ENCODE measurements around the gene TMEM145. TPM values are rescaled to one million over a fixed set of nuclear protein-coding genes. Genes with fewer than 3 reads are reported as not detected.

The TMEM145 gene
- total RNA-seq, 1 donor from 2014 or later = not detected

- DNase-seq (ENCODE audit: low read depth, low spot score) = no peak
Observed at GRCh38 chr19:42277821-42278451, 35.2 kb upstream of the TMEM145 start.

GRCh38 chr19:42278452-42279154, 34.5 kb upstream of the TMEM145 start:
- no peak for DNase-seq (ENCODE audit: low read depth, low spot score)

- no peak for DNase-seq (ENCODE audit: low read depth, low spot score)
Observed at GRCh38 chr19:42279155-42279901, 33.8 kb upstream of the TMEM145 start.

- no peak for DNase-seq (ENCODE audit: low read depth, low spot score)
Observed at GRCh38 chr19:42279902-42280814, 33.0 kb upstream of the TMEM145 start.

GRCh38 chr19:42280815-42281145, 32.3 kb upstream of the TMEM145 start:
- no peak for DNase-seq (ENCODE audit: low read depth, low spot score)

- no peak for DNase-seq (ENCODE audit: low read depth, low spot score)
Observed at GRCh38 chr19:42281146-42281826, 31.8 kb upstream of the TMEM145 start.

- no peak for DNase-seq (ENCODE audit: low read depth, low spot score)
Observed at GRCh38 chr19:42281827-42282762, 31.0 kb upstream of the TMEM145 start.

- no peak for DNase-seq (ENCODE audit: low read depth, low spot score)
Observed at GRCh38 chr19:42282819-42283187, 30.3 kb upstream of the TMEM145 start.

GRCh38 chr19:42283188-42284065, 29.7 kb upstream of the TMEM145 start:
- peak; percentile 69 for DNase-seq (ENCODE audit: low read depth, low spot score)

- DNase-seq (ENCODE audit: low read depth, low spot score) = no peak
Observed at GRCh38 chr19:42284066-42284501, 29.0 kb upstream of the TMEM145 start.

- no peak for DNase-seq (ENCODE audit: low read depth, low spot score)
Observed at GRCh38 chr19:42284591-42285341, 28.3 kb upstream of the TMEM145 start.

GRCh38 chr19:42285541-42285941, 27.6 kb upstream of the TMEM145 start:
- DNase-seq (ENCODE audit: low read depth, low spot score) = no peak

- no peak for DNase-seq (ENCODE audit: low read depth, low spot score)
Observed at GRCh38 chr19:42285988-42286348, 27.1 kb upstream of the TMEM145 start.

- no peak for DNase-seq (ENCODE audit: low read depth, low spot score)
Observed at GRCh38 chr19:42286349-42287016, 26.6 kb upstream of the TMEM145 start.

- DNase-seq (ENCODE audit: low read depth, low spot score) = no peak
Observed at GRCh38 chr19:42287017-42287826, 25.9 kb upstream of the TMEM145 start.

GRCh38 chr19:42287827-42288107, 25.3 kb upstream of the TMEM145 start:
- DNase-seq (ENCODE audit: low read depth, low spot score) = no peak

- DNase-seq (ENCODE audit: low read depth, low spot score) = no peak
Observed at GRCh38 chr19:42288387-42288786, 24.7 kb upstream of the TMEM145 start.
